ENCODE measurements around the gene OR13F1.
"Not testable (repeated sequence)": the region's sequence is repeated elsewhere in the genome, so short reads cannot be mapped to it uniquely, and the experiment has no call there.

OR13F1 gene

GRCh38 chr9:104503963-104504362, at the start of gene OR13F1:
Gene OR13F1, plus strand, starts transcription at chr9:104504263. Its CDS starts 0 bp downstream, at chr9:104504263.
- no peak for DNase-seq

- no peak for DNase-seq
Observed at GRCh38 chr9:104456831-104457230, 47.2 kb upstream of the OR13F1 start.

GRCh38 chr9:104463864-104464263, 40.2 kb upstream of the OR13F1 start:
- DNase-seq = no peak

- no peak for DNase-seq
Observed at GRCh38 chr9:104468261-104468660, 35.8 kb upstream of the OR13F1 start.

GRCh38 chr9:104482921-104483570, 21.0 kb upstream of the OR13F1 start:
- DNase-seq = no peak

GRCh38 chr9:104485014-104485413, 19.0 kb upstream of the OR13F1 start:
- DNase-seq = no peak

GRCh38 chr9:104494808-104495207, 9.3 kb upstream of the OR13F1 start:
- no peak for DNase-seq

GRCh38 chr9:104503440-104503839, 623 bp upstream of the OR13F1 start:
- DNase-seq = no peak

GRCh38 chr9:104506565-104506964, 2.5 kb downstream of the OR13F1 start:
- no peak for DNase-seq

- no peak for DNase-seq
Observed at GRCh38 chr9:104514901-104515300, 10.8 kb downstream of the OR13F1 start.

GRCh38 chr9:104520241-104520640, 16.2 kb downstream of the OR13F1 start:
- DNase-seq = not testable (repeated sequence)

GRCh38 chr9:104527109-104527508, 23.0 kb downstream of the OR13F1 start, which contains the start of gene OR13C4:
Gene OR13C4, minus strand, starts transcription at chr9:104527209. Its CDS starts 0 bp downstream, at chr9:104527209.
- DNase-seq = no peak

- no peak for DNase-seq
Observed at GRCh38 chr9:104536756-104537155, 32.7 kb downstream of the OR13F1 start, which contains the start of gene OR13C3. Gene OR13C3, minus strand, starts transcription at chr9:104536856. Its CDS starts 133 bp downstream, at chr9:104536723.

GRCh38 chr9:104539275-104539674, 35.2 kb downstream of the OR13F1 start:
- DNase-seq = no peak

GRCh38 chr9:104544644-104545043, 40.6 kb downstream of the OR13F1 start:
- DNase-seq = no peak

GRCh38 chr9:104553261-104553660, 49.2 kb downstream of the OR13F1 start:
- no peak for DNase-seq
